SKM-1 (cell line): ENCODE measurements around the gene IGDCC3.

Source experiments
- DNase-seq: peaks from one replicate; lab custom pipeline; 2025; ENCODE audit not compliant: unreplicated experiment; lab: John Stamatoyannopoulos, UW

Gene IGDCC3

GRCh38 chr15:65302061-65302460 is 75.7 kb downstream of the IGDCC3 start:
- no peak for DNase-seq

GRCh38 chr15:65300924-65301441 is 76.8 kb downstream of the IGDCC3 start:
- DNase-seq, result no peak

- DNase-seq, result no peak
These were observed 79.1 kb downstream of the IGDCC3 start for GRCh38 chr15:65298731-65299130.

GRCh38 chr15:65292938-65293518 is 84.8 kb downstream of the IGDCC3 start:
- no peak for DNase-seq

- no peak for DNase-seq
These were observed 87.6 kb downstream of the IGDCC3 start for GRCh38 chr15:65290228-65290627.

- DNase-seq, result no peak
These were observed 88.4 kb downstream of the IGDCC3 start for GRCh38 chr15:65289261-65289854.

- DNase-seq, result no peak
These were observed 90.3 kb downstream of the IGDCC3 start for GRCh38 chr15:65287520-65287855.

- peak; percentile 81 for DNase-seq
These were observed 90.9 kb downstream of the IGDCC3 start, which contains the start of gene PARP16 for GRCh38 chr15:65286704-65287519. Gene PARP16 (minus strand): TSS chr15:65286883. CDS start chr15:65286426, 457 bp downstream.

GRCh38 chr15:65286069-65286703 is 91.6 kb downstream of the IGDCC3 start:
- DNase-seq, result no peak

GRCh38 chr15:65285291-65286068 is 92.3 kb downstream of the IGDCC3 start:
- no peak for DNase-seq

- no peak for DNase-seq
These were observed 99.3 kb downstream of the IGDCC3 start for GRCh38 chr15:65278480-65278879.
